Right lobe of liver (tissue), 6 donors: ENCODE results near the gene IGSF9. TPM values are rescaled to one million over a fixed set of nuclear protein-coding genes. Genes with fewer than 3 reads are reported as not detected.

Experiments
- ATAC-seq, 4 donors: fragments of 200-7000 bp; cut with Tn5 transposase; one replicate each; pipeline ENCODE4 v1.9.1; 2020; ENCODE audit warnings: mild to moderate bottlenecking in 4 of 4, moderate library complexity in 4 of 4
- DNase-seq, 3 donors: peaks; one replicate each; pipeline ENCODE4 v3.0.0-alpha.2; 2020
- H3K27ac ChIP-seq, 3 donors: fragments of 200-600 bp; one replicate each; pipeline ENCODE4 v1.8.0; 2022
- H3K27me3 ChIP-seq, 2 donors: fragments of 200-600 bp; one replicate each; pipeline ENCODE4 v1.8.0; 2022
- H3K36me3 ChIP-seq, 4 donors: fragments of 200-600 bp; sonication (generic) in 1 of 4; one replicate each; pipeline versions ENCODE4 v1.5.1 to v1.8.0; 2017 to 2022; ENCODE audit warnings: control low read depth in 1 of 4
- H3K4me1 ChIP-seq, 4 donors: fragments of 200-600 bp; sonication (generic) in 1 of 4; one replicate each; pipeline versions ENCODE4 v1.5.1 to v1.8.0; 2017 to 2022; ENCODE audit warnings: control low read depth in 1 of 4
- H3K4me3 ChIP-seq, 3 donors: fragments of 200-600 bp; one replicate each; pipeline ENCODE4 v1.8.0; 2022
- H3K9me3 ChIP-seq, 4 donors: fragments of 200-600 bp; sonication (generic) in 1 of 4; one replicate each; pipeline versions ENCODE4 v1.5.1 to v1.8.0; 2017 to 2022; ENCODE audit warnings: control low read depth in 1 of 4
- POLR2A ChIP-seq: fragments of 450-650 bp; IDR thresholded peaks from one replicate; pipeline ENCODE4 v1.6.1; 2017; ENCODE audit warnings: antibody characterized with exemption, mild to moderate bottlenecking
- WGBS: methylation state at CpG from one replicate; pipeline ENCODE4 v1.1.6; 2018; ENCODE audit warnings: low coverage, low lambda C conversion rate; ENCODE audit not compliant: insufficient coverage; ENCODE audit errors: missing lambda C conversion rate; 5-methylcytosine and 5-hydroxymethylcytosine counted together
- intact Hi-C, 2 donors: fragments of 100-400 bp; cut with DNase I; formaldehyde crosslinking; loops; one replicate each; pipeline versions ENCODE4 v1.11.2 to v1.14.1; 2022
- total RNA-seq, 6 experiments: library from RNA; depleted of rRNA in 2 of 6; stranded (reverse); fragments of >200 nt in 2 of 6; fragmentation: NEBNext Ultra II Directional in 3 of 6; extraction: Animal tissue kit (Norgen Biotek cat#: 25700) in 3 of 6; gene quantifications; one replicate each; pipeline versions ENCODE4 v1.1.0 to v1.2.4, GENCODE V29; 2016 to 2023
- TF ChIP-seq, protein P1 (sequence below), 4 donors: fragments of 200-600 bp in 3 of 4; fragments of 450-650 bp in 1 of 4; IDR thresholded peaks; one replicate each; pipeline versions ENCODE4 v1.5.1 to v1.8.0; 2016 to 2022; ENCODE audit warnings: antibody characterized with exemption in 4 of 4, mild to moderate bottlenecking in 2 of 4
- donor health status: DM: no; HTN: yes; CAD: no.
- donor health status: DM: no; HTN: no; CAD: no.
- donor health status: DM: no; HTN: no; CAD: no.
- donor health status: DM: no; HTN: yes; CAD: no.
- donor health status: DM: no; HTN: yes; CAD: no.

IGSF9 gene
- total RNA-seq, 6 experiments from 2014 or later: 2.2 to 53.7 (median 16.6) TPM

DNA sequence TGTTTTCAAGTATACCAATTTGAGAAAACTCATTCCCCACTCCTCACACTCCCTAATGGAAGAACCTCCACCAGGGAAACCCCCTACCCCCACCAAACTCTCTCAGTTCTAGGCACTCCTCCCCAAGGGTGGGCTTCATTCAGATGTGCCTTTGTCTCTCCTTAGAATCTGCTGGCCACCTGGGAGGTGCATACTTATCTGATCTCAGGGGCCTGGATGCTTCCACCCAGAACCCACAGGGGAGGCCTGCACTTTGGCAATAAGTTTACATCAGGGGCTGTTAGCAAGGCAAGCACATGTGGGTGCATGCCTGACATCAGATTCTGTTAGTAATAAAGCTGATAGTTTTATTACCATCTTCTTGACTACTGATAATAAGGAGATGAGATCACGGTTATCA, 41.1 kb upstream of the IGSF9 start:
- intact Hi-C loops: no loop called here
- H3K4me1 ChIP-seq: peaks cover 0 to 9% (median under 1%) of the 10 kb centered on the region in 4 donors
- no peaks in the 10 kb centered on the region for H3K36me3 ChIP-seq
- H3K4me3 ChIP-seq: no peak overlapping the region
- 90% methylated on average over 1 of the region's 1 CpG for WGBS
- ATAC-seq: no peak
- H3K27me3 ChIP-seq: no peaks in the 10 kb centered on the region
- TF ChIP-seq POLR2A: no peak
- TF ChIP-seq, protein P1, sequence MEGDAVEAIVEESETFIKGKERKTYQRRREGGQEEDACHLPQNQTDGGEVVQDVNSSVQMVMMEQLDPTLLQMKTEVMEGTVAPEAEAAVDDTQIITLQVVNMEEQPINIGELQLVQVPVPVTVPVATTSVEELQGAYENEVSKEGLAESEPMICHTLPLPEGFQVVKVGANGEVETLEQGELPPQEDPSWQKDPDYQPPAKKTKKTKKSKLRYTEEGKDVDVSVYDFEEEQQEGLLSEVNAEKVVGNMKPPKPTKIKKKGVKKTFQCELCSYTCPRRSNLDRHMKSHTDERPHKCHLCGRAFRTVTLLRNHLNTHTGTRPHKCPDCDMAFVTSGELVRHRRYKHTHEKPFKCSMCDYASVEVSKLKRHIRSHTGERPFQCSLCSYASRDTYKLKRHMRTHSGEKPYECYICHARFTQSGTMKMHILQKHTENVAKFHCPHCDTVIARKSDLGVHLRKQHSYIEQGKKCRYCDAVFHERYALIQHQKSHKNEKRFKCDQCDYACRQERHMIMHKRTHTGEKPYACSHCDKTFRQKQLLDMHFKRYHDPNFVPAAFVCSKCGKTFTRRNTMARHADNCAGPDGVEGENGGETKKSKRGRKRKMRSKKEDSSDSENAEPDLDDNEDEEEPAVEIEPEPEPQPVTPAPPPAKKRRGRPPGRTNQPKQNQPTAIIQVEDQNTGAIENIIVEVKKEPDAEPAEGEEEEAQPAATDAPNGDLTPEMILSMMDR (IDR thresholded peaks at IDR 0.05): no peak
- no peaks in the 10 kb centered on the region for H3K9me3 ChIP-seq
- no peak for DNase-seq
- H3K27ac ChIP-seq: no peak overlapping the region

DNA sequence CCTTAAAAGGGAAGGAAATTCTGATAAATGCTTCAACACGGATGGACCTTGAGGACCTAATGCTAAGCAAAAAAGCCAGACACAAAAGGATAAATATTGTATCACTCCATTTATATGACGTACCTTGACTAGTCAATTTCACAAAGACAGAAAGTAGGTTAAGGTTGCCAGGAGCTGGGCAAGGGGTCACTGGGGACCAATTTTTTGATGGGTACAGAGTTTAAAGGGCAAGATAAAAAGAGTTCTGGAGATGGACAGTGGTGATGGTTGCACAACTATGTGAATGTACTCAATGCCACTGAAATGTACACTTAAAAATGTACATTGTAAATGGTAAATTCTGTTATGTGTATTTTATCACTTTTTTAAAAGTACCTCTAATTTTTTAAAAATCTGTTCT, 40.7 kb upstream of the IGSF9 start:
- intact Hi-C loops: no loop called here
- Histone ChIP-seq H3K27ac (no peak overlapping the region), H3K4me3 (no peak overlapping the region), H3K9me3 (no peaks in the 10 kb centered on the region), H3K36me3 (no peaks in the 10 kb centered on the region), H3K4me1 (peaks cover 0 to 9% (median 0%) of the 10 kb centered on the region in 4 donors), H3K27me3 (no peaks in the 10 kb centered on the region)
- 34% methylated on average over 2 of the region's 2 CpGs for WGBS
- TF ChIP-seq, protein P1 (IDR thresholded peaks at IDR 0.05): no peak
- TF ChIP-seq POLR2A: no peak
- no peak for DNase-seq
- ATAC-seq: peak in 3 of 4 donors; percentile 21 to 51 (median 36)

DNA sequence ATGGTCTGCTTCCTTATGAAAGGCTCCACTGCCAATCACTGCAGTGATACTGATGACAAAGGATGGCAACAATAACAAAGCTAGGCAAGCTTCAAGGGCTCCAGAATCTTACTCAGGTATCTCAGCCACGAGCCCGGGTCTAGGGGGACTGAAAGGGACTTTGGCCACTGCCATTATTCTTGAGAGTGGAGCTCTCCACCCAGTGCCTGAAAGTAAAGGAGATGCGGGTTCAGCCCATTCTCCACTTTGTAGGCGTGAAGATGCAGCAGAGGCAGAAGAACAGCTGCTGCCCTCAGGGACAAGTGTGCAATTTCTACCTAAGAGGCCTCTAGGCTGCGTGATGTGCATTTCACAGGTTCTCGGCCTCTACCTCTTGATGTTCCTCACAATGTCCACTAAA, 40.1 kb upstream of the IGSF9 start:
- Histone ChIP-seq H3K27me3 (no peaks in the 10 kb centered on the region), H3K4me3 (no peak overlapping the region), H3K4me1 (peaks cover 0 to 9% (median 0%) of the 10 kb centered on the region in 4 donors), H3K36me3 (no peaks in the 10 kb centered on the region), H3K9me3 (no peaks in the 10 kb centered on the region), H3K27ac (no peak overlapping the region)
- intact Hi-C loops: no loop called here
- 78% methylated on average over 4 of the region's 6 CpGs for WGBS
- ATAC-seq (no peak), DNase-seq (no peak)
- TF ChIP-seq, protein P1 (IDR thresholded peaks at IDR 0.05): no peak
- no peak for TF ChIP-seq POLR2A

DNA sequence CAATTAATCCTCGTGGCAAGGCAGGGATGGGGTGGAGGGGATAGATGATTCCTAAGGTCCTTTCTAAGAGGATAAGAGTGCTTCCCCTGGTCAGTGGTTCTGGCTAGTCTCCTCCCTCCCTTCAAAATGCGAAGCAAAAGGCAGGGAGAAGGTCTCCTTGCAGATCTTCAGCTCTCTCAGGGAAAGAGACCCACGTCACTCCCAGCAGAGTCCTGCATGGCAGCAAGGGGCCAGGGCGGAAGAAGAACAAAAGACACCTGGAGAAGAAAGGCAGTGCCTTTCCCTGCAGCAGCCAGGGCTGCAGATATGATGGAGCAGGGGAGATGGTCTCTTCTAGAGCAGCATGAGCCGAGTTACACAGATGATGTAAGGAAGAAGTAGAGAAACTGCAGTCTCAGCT, 38.3 kb upstream of the IGSF9 start:
- intact Hi-C loops: no loop called here
- DNase-seq (no peak), ATAC-seq (no peak)
- Histone ChIP-seq H3K36me3 (no peaks in the 10 kb centered on the region), H3K27me3 (no peaks in the 10 kb centered on the region), H3K4me1 (peaks cover 0 to 5% (median 0%) of the 10 kb centered on the region in 4 donors), H3K27ac (no peak overlapping the region), H3K9me3 (no peaks in the 10 kb centered on the region), H3K4me3 (no peak overlapping the region)
- WGBS: 60% methylated on average over 3 of the region's 5 CpGs
- TF ChIP-seq, protein P1 (IDR thresholded peaks at IDR 0.05): no peak
- TF ChIP-seq POLR2A: no peak

DNA sequence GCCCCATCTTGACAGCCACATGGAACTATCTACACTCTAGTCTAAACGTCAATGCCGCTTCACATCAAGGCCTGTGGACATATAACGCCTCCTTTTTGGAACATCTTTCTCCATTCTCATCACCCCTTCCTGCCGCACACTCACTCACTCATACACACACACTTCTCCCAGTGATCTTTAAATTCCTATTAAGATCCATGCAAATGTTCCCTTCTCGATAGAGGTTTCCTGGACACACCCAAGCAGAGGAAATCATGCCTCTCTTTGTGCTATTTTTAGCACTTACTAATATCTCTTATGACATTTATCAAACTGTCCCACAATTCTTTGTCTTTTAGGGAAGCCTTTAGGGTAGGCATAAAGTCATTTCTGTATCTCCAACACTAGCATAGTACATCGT, 36.9 kb upstream of the IGSF9 start:
- Histone ChIP-seq H3K27me3 (no peaks in the 10 kb centered on the region), H3K4me1 (peaks cover 0 to 5% (median 0%) of the 10 kb centered on the region in 4 donors), H3K4me3 (no peak overlapping the region), H3K27ac (no peak overlapping the region), H3K9me3 (no peaks in the 10 kb centered on the region), H3K36me3 (no peaks in the 10 kb centered on the region)
- TF ChIP-seq, protein P1 (IDR thresholded peaks at IDR 0.05): no peak
- TF ChIP-seq POLR2A: no peak
- DNase-seq: no peak
- intact Hi-C loops: no loop called here
- WGBS: 50% methylated on average over 5 of the region's 6 CpGs
- ATAC-seq: no peak
